ENCODE measurements around the gene FABP6. TPM values are rescaled to one million over a fixed set of nuclear protein-coding genes. Genes with fewer than 3 reads are reported as not detected.

FABP6 gene
- total RNA-seq, 2 experiments from 2014 or later, result not detected

- Mint-ChIP-seq H3K4me1 (no peaks in the 10 kb centered on the region), H3K4me3 (no peak overlapping the region), H3K9me3 (no peaks in the 10 kb centered on the region)
Measured at GRCh38 chr5:160272889-160273288, 43.6 kb downstream of the FABP6 start.

GRCh38 chr5:160274483-160274931 lies 45.2 kb downstream of the FABP6 start:
- Mint-ChIP-seq H3K4me3 (no peak overlapping the region), H3K4me1 (no peaks in the 10 kb centered on the region), H3K27ac (no peak overlapping the region), H3K36me3 (ENCODE audit: low read depth) (no peaks in the 10 kb centered on the region), H3K9me3 (no peaks in the 10 kb centered on the region), H3K27me3 (peaks cover 4% of the 10 kb centered on the region)
- DNase-seq, result no peak
- POLR2A ChIA-PET, result no interaction called here
- CTCF ChIA-PET, result interaction anchor here (0.7 kb wide), 1 partner anchor 805 kb away, joined by 3 read pairs; no protein-coding TSS in a partner anchor

More at GRCh38 chr5:160272889-160273288, 43.6 kb downstream of the FABP6 start:
- no peaks in the 10 kb centered on the region for H3K36me3 Mint-ChIP-seq (ENCODE audit: low read depth)
- H3K27me3 Mint-ChIP-seq, result peaks cover 4% of the 10 kb centered on the region
- ChIA-PET CTCF (no interaction called here), POLR2A (no interaction called here)
- no peak overlapping the region for H3K27ac Mint-ChIP-seq
- DNase-seq, result no peak

- Mint-ChIP-seq H3K9me3 (no peaks in the 10 kb centered on the region), H3K27ac (no peak overlapping the region), H3K4me1 (no peaks in the 10 kb centered on the region), H3K36me3 (ENCODE audit: low read depth) (no peaks in the 10 kb centered on the region), H3K4me3 (no peak overlapping the region), H3K27me3 (peaks cover 7% of the 10 kb centered on the region)
- ChIA-PET POLR2A (no interaction called here), CTCF (no interaction called here)
- DNase-seq, result no peak
Measured at GRCh38 chr5:160278343-160278742, 49.0 kb downstream of the FABP6 start.

GRCh38 chr5:160280384-160281095 lies 51.2 kb downstream of the FABP6 start:
- CTCF ChIA-PET, result no interaction called here
- Mint-ChIP-seq H3K27me3 (peaks cover 12% of the 10 kb centered on the region), H3K27ac (no peak overlapping the region), H3K4me1 (no peaks in the 10 kb centered on the region), H3K36me3 (ENCODE audit: low read depth) (no peaks in the 10 kb centered on the region), H3K9me3 (no peaks in the 10 kb centered on the region), H3K4me3 (no peak overlapping the region)
- no peak for DNase-seq
- POLR2A ChIA-PET, result no interaction called here

GRCh38 chr5:160281275-160281674 lies 52.0 kb downstream of the FABP6 start:
- DNase-seq, result no peak
- Mint-ChIP-seq H3K4me3 (no peak overlapping the region), H3K36me3 (ENCODE audit: low read depth) (no peaks in the 10 kb centered on the region), H3K27me3 (peaks cover 12% of the 10 kb centered on the region), H3K9me3 (no peaks in the 10 kb centered on the region), H3K27ac (no peak overlapping the region), H3K4me1 (no peaks in the 10 kb centered on the region)
- POLR2A ChIA-PET, result no interaction called here
- CTCF ChIA-PET, result no interaction called here

GRCh38 chr5:160284291-160284873 lies 55.1 kb downstream of the FABP6 start:
- POLR2A ChIA-PET, result no interaction called here
- Mint-ChIP-seq H3K4me1 (no peaks in the 10 kb centered on the region), H3K4me3 (no peak overlapping the region), H3K27me3 (peaks cover 12% of the 10 kb centered on the region), H3K36me3 (ENCODE audit: low read depth) (no peaks in the 10 kb centered on the region), H3K9me3 (no peaks in the 10 kb centered on the region), H3K27ac (no peak overlapping the region)
- CTCF ChIA-PET, result no interaction called here
- DNase-seq, result no peak

GRCh38 chr5:160285316-160285715 lies 56.0 kb downstream of the FABP6 start:
- no peak overlapping the region for H3K27ac Mint-ChIP-seq
- no peaks in the 10 kb centered on the region for H3K9me3 Mint-ChIP-seq
- CTCF ChIA-PET, result no interaction called here
- DNase-seq, result no peak
- H3K36me3 Mint-ChIP-seq (ENCODE audit: low read depth), result no peaks in the 10 kb centered on the region
- no peak overlapping the region for H3K4me3 Mint-ChIP-seq
- POLR2A ChIA-PET, result no interaction called here
- peaks cover 12% of the 10 kb centered on the region for H3K27me3 Mint-ChIP-seq
- H3K4me1 Mint-ChIP-seq, result no peaks in the 10 kb centered on the region

GRCh38 chr5:160286947-160287346 lies 57.6 kb downstream of the FABP6 start:
- no peaks in the 10 kb centered on the region for H3K9me3 Mint-ChIP-seq
- ChIA-PET POLR2A (no interaction called here), CTCF (no interaction called here)

GRCh38 chr5:160287378-160288051 lies 58.2 kb downstream of the FABP6 start:
- no peaks in the 10 kb centered on the region for H3K9me3 Mint-ChIP-seq
- no peak overlapping the region for H3K27ac Mint-ChIP-seq
- CTCF ChIA-PET, result no interaction called here
- H3K36me3 Mint-ChIP-seq (ENCODE audit: low read depth), result no peaks in the 10 kb centered on the region
- H3K27me3 Mint-ChIP-seq, result peaks cover 6% of the 10 kb centered on the region
- H3K4me1 Mint-ChIP-seq, result no peaks in the 10 kb centered on the region
- no peak for DNase-seq
- no peak overlapping the region for H3K4me3 Mint-ChIP-seq
- POLR2A ChIA-PET, result no interaction called here

More at GRCh38 chr5:160286947-160287346, 57.6 kb downstream of the FABP6 start:
- Mint-ChIP-seq H3K36me3 (ENCODE audit: low read depth) (no peaks in the 10 kb centered on the region), H3K27ac (no peak overlapping the region), H3K4me1 (no peaks in the 10 kb centered on the region), H3K4me3 (no peak overlapping the region), H3K27me3 (peaks cover 11% of the 10 kb centered on the region)
- no peak for DNase-seq

Other genes with a start within 250 kb of the FABP6 start
- 10 to 100 TPM; 41.6 to 43.0 TPM for gene TTC1, start 220.4 kb upstream of the FABP6 start, total RNA-seq
- 10 to 100 TPM; 21.9 to 24.6 TPM for gene PWWP2A, start 110.1 kb upstream of the FABP6 start, total RNA-seq
- gene CCNJL, start 83.1 kb downstream of the FABP6 start, total RNA-seq, result not detected
- gene C1QTNF2, start 141.1 kb downstream of the FABP6 start, total RNA-seq, result not detected
- 1 to 10 TPM in 1 of 2 experiments, under 1 TPM in 1; 0.95 to 1.0 TPM for gene FAM200C, start 170.5 kb downstream of the FABP6 start, total RNA-seq
- gene SLU7, start 189.6 kb downstream of the FABP6 start, total RNA-seq, result 10 to 100 TPM; 65.5 to 72.7 TPM
- gene PTTG1, start 192.3 kb downstream of the FABP6 start, total RNA-seq, result 100 to 1,000 TPM; 223 to 226 TPM